Ecto neural progenitor cell (in vitro differentiated cells): ENCODE data around the gene RAB5IF.
"Not testable (repeated sequence)": the region's sequence is repeated elsewhere in the genome, so short reads cannot be mapped to it uniquely, and the experiment has no call there.

Experiments
- DNase-seq: peaks from one replicate; pipeline ENCODE4 v3.0.0-alpha.2; 2018; ENCODE audit warnings: low spot score

The RAB5IF gene

GRCh38 chr20:36585410-36586125, 20.0 kb upstream of the RAB5IF start:
- no peak for DNase-seq

GRCh38 chr20:36587388-36588070, 18.1 kb upstream of the RAB5IF start:
- no peak for DNase-seq

DNA sequence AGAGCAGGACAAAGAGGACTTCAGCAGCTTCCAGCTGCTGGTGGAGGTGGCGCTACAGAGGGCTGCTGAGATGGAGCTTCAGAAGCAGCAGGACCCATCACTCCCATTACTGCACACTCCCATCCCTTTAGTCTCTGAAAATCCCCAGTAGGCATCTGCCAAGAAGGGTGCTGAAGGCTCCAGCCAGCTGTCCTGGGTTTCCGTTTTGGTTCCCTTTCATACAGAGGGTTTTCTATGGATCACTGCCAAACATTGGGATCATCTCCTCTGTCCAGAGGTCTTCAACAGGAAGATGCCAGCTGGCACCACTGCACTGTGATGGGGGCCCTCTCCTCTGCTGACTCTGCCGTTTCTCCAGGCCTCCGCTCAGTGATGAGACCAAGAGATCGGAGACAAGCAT, 14.3 kb upstream of the RAB5IF start:
- DNase-seq, result no peak

DNA sequence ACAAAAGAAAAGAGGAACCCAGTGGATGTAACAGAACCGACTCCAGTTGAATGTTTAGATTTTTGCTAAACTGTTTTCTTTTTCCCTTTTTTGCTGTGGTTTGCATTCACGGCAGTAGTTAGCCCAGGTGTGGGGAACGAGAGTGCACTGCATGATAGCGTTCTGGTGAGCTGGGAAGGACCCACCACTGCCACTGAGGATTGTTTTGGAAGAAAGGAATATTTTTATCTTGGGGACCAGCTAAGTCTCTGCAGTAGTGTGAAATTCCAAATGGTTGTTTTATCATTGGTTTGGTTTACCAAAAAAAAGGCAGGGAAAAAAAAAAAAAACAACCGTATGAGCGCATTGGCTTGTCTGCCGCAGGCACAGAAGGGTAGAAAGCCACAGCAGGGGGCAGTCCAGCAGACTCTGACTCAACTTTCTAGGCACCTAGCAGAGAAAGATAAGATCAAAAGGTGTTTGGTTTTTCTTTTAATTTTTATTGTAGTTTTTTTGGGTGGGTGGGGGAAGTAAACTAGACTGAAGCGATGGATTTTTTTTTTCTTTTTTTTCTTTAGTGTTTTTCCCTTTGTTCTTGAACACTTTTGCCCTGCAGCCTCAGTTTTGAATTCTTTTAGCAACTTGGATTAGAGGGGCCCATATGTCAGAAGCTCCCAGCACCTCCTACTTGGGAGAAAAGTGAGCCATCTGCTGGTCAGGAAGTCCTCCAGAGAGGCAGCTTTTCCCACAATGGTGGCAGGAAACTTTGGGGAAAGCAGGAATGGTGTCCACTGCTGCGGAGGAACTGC, 13.5 kb upstream of the RAB5IF start:
- DNase-seq, result no peak

DNA sequence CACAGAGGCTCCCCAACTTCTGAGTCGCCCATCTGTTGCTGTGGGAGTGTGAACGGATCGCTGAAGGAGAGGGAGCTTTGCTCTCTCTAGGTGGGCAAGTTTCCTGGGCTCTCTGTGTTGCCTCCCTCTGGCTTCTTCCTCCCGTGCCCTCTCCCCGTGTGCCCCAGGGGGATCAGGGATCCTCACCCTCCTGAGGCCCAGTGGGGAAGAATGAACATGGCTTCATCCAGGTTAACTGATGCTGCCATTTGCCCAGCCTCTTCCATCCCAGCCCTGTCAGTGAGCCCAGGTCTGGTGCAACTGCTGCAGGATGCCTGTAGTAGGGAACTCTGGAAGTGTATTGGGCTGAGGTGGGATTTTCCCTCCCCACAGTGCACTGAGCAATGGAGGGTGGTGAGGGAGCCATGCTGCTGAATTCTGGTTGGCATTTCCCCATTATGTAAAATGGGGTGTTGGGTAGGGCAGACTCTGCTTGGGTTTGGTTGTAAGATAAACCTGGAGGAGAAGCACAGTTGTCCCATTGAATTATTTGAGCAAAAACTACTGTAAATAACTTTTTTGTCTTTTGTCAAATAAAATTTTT, 12.1 kb upstream of the RAB5IF start:
- no peak for DNase-seq

DNA sequence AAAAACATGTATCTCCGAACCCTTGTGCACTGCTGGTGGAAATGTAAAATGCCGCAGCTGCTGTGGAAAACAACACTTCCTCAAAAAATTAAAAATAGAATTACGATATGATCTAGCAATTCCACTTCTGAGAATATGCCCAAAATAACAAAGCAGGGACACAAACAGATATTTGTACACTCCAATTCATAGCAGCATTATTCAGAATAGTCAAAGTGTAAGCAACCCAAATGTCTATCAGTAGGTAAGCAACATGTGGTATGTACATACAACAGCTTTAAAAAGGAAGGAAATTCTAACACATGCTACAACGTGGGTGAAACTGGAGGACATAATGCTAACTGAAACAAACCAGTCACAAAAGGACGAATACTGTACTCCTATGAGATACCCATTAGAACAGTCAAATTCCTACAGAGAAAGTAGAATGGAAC, 5.7 kb upstream of the RAB5IF start:
- no peak for DNase-seq

DNA sequence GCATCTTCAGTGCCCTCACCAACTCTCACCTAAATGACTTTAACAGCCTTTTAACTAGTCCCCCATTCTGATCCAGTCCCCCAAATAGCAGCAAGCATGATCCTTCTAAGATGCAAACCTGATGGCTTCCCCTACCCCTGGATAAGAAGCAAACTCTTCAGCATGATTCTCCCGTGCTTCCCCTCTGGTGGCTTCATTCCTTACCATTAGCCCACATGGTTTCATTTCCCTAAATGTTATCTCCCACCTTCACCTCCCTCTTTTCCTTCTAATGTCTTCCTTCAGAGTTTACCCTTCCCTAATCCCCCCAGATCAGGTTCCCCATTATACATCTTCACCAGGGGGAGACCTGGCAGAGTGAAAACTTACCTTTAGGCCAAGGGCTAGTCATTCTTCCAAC, 4.0 kb upstream of the RAB5IF start:
- DNase-seq, result no peak

DNA sequence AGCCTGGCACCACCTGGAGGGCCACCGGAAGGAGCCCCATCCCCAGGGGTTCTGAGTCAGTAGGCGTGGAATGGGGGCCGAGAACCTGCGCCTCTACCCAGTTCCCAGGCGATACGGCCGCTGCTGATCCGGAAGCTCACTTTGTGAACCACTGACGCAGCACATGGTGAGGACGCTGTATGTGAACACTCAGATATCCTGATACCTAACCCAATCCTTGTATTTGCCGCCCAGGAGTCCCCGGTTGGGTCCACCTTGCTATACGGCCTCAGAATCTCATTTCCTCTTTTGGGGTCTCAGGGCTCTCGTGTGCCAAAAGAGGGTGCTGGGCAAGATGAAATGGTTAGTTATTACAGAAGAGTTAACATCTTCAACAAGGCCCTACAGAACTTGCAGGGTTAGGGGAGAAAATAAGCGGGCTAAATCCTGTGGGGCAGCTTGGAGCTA, 604 bp upstream of the RAB5IF start:
- DNase-seq, result peak; percentile 49

GRCh38 chr20:36606158-36607066, 833 bp downstream of the RAB5IF start:
- DNase-seq, result no peak

GRCh38 chr20:36607586-36608387, 2.2 kb downstream of the RAB5IF start:
- DNase-seq, result no peak

DNA sequence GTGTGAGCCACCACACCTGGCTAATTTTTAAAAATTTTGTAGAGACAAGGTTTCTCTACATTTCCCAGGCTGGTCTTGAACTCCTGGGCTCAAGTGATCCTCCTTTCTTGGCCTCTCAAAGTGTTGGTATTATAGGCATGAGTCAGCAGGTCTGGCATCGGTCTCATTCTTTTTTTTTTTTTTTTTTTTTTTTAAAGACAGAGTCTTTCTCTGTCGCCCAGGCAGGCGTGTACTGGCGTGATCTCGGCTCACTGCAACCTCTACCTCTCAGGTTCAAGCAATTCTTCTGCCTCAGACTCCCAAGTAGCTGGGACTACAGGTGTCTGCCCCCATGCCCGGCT, 2.8 kb downstream of the RAB5IF start:
- not testable (repeated sequence) for DNase-seq

DNA sequence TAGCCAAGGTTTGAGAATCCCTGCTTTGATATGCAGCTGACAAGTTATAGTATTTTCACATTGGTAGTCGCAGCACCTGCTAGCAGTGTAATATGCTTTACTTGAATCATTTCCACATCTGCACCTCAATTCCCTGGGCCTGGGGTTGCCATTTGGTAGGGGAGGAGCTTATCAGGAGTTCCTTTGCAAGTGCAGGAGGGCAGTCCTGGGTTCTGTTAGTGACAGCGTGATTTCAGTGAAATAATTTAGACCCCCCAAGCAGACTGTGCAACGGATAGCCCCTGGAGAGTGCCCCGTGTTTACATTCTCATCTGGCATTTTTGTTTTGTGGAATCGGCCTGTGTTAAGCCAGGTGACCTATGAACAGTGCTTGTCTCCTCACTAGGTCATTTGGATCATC, 6.0 kb downstream of the RAB5IF start:
- no peak for DNase-seq

- no peak for DNase-seq
Observed at GRCh38 chr20:36613974-36614373, 8.4 kb downstream of the RAB5IF start.

DNA sequence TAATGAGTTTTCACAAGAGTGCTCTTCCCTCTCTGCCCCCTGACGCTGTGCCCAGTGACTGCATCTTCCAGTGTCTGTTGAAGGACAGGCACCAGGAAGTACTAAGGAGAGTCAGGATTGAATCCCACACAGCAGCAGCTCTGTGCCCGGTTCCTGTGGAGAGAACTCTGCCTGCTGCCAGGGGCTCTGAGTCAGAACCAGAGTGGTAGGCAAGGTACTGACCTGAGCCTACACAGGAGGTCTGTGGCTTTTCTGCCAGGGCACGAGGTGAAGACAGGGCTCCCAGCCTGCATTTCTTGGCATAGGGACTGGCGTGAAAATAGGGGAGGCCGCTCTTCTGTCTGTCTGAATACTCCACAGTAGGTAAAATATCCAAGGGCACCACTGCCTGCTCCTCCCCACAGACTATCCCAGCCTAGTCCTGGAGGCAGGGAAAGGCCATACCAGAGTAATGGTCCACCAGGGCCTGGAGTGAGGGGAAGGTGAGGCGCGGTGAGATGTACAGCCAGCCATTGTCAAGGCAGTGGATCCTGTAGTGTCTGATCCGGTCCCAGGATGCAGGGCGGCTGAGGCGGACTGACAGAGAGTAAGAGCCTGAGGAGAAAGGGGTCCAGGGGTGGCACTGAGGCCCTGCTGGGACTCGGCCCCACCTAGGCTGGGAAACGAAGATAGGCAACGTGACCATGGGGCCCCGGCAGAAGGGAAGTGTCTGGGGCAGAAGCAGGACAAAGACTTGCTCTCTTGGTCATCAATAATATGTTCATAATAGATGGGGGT, 9.4 kb downstream of the RAB5IF start:
- DNase-seq, result no peak

GRCh38 chr20:36620917-36621316, 15.3 kb downstream of the RAB5IF start:
- DNase-seq, result no peak

GRCh38 chr20:36623444-36623843, 17.9 kb downstream of the RAB5IF start:
- DNase-seq, result no peak

DNA sequence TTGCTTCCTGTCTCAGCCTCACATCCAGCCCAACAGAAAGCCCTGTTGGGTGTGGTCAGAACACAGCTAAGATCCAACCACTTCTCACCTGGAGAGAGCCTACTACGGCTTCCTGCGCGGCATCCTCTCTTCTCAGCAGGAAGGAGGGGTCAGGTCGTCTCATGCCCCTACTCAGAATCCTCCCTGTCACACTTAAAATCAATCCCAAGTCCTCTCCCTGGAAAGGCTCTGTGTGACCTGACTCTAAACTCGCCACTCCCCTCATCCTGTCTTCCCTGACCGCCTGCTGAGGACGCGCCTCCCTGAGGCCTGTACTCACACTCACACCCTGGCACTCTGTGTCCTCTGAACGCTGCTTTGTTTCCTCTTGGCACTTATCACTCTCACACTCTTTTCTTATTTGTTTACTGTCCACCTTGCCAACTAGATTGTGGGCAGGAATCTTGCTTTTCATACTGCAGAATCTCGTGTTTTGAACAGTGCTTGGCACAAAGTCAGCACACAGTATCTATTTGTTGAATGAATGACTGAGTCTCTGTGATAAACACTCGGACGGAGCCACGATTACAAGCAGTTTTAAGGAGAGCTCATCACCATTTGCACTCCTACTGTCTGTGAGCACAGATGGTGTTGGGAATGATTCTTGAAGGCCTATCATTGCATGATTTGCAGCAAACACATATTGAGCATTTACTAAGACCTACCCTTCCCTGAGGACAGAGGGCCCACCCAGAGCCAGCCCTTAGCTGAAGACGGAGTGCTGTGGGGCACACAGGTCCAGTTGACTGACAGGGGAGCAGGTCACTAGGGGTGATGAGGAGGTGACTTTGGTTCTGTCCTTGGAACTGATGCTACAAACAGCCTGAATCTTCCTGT, 18.7 kb downstream of the RAB5IF start:
- DNase-seq, result no peak

- no peak for DNase-seq
Observed at GRCh38 chr20:36624944-36625324, 19.4 kb downstream of the RAB5IF start.

DNA sequence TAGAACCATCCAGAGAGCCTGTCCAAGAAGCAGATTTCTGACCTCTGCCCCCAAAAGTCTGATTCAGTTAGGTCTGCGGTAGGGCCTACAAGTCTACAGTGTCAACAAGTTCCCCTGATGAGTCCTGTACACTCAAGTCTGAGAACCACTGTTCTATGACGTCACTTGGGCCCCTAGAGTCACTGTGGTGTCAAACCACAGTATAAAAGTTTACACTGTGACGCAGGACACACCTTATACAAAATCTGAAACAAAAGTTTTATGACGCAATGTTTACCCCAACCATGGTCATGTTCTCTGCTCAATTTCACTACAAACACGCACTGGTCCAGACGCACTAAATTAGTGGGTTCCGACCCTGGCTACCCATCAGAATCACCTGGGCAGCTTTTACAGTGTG, 22.5 kb downstream of the RAB5IF start:
- DNase-seq, result no peak
